Epithelial cell of esophagus (primary cell): ENCODE data around the gene GALNT9.

ENCODE experiments used
- DNase-seq: peaks from one replicate; pipeline ENCODE4 v3.0.0; 2010; ENCODE audit warnings: low read depth
- H3K4me3 ChIP-seq: 2 replicates; pipeline ENCODE4 v1.5.1; 2011; ENCODE audit warnings: mild to moderate bottlenecking, low read length, control low read depth
- CTCF ChIP-seq: IDR thresholded peaks from 2 replicates; pipeline ENCODE4 v1.5.1; 2011; ENCODE audit warnings: low read depth, mild to moderate bottlenecking, low read length, control low read depth, inconsistent platforms; ENCODE audit not compliant: insufficient read depth; ENCODE audit errors: missing control alignments

GALNT9 gene

GRCh38 chr12:132367852-132368251, 38.5 kb upstream of the GALNT9 start:
- no peak overlapping the region for H3K4me3 ChIP-seq
- DNase-seq: no peak
- no peak for TF ChIP-seq CTCF

GRCh38 chr12:132367071-132367851, 37.9 kb upstream of the GALNT9 start:
- H3K4me3 ChIP-seq: no peak overlapping the region
- no peak for TF ChIP-seq CTCF
- DNase-seq: no peak

GRCh38 chr12:132366341-132366861, 37.0 kb upstream of the GALNT9 start:
- TF ChIP-seq CTCF: no peak
- no peak for DNase-seq
- no peak overlapping the region for H3K4me3 ChIP-seq

- H3K4me3 ChIP-seq: no peak overlapping the region
- TF ChIP-seq CTCF: no peak
- DNase-seq: no peak
Observed at GRCh38 chr12:132365226-132365625, 35.8 kb upstream of the GALNT9 start.

GRCh38 chr12:132364348-132364902, 35.0 kb upstream of the GALNT9 start:
- no peak for TF ChIP-seq CTCF
- DNase-seq: no peak

GRCh38 chr12:132363661-132364347, 34.4 kb upstream of the GALNT9 start:
- no peak for TF ChIP-seq CTCF
- no peak for DNase-seq
- no peak overlapping the region for H3K4me3 ChIP-seq

More at GRCh38 chr12:132364348-132364902, 35.0 kb upstream of the GALNT9 start:
- no peak overlapping the region for H3K4me3 ChIP-seq
